RCC 7860 (cell line): ENCODE measurements around the gene NTM.

Experiments
- DNase-seq: peaks from one replicate; pipeline ENCODE4 v3.0.0-alpha.2; 2015; ENCODE audit warnings: low spot score
- FAIRE-seq: peaks from 2 replicates; lab custom pipeline; 2012; peaks lifted over from hg19 to GRCh38; lab: Jason Lieb, UNC

NTM gene

GRCh38 chr11:131592152-131592551 lies 221.7 kb downstream of the NTM start:
- DNase-seq, result no peak
- no peak for FAIRE-seq

DNA sequence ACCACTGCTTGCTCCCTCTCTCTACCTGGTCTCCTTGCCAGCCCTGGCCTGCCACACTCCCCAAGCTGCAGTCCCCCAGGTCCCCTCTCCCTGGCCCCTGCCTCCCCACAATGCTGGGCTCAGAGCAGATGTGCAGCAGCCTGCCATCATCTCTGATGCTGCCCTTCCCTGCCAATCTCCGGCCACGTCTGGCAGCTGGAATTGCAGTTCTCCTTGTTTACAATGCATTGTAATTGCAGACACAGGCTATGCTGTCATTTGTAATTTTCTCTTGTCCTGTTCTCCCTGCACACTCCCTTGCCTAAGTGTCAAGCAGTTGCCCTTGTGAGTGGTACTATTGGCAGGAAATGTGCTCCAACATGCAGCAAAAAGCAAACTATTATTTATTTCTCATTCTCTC lies 222.3 kb downstream of the NTM start:
- DNase-seq, result no peak

DNA sequence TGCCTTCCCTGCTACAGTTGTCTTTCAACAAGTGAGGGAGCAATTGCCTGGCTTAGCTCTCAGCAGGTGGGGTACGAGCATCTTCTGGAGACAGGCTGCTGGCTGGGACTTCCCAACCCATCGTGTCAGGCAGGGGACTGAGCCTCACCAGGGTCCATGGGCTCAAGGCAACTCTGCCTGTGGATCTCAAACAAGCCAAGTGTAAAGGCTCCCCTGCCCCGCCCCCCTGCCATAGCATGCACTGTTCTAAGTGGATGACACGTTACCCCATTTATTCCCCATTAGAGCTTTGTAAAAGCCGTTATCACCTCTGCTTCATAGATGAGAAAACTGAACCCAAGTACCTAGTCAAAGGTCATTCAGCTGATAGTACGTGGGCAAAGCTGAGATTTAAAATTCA lies 222.9 kb downstream of the NTM start:
- no peak for FAIRE-seq
- DNase-seq, result no peak

More for the DNA sequence above, 222.3 kb downstream of the NTM start:
- FAIRE-seq, result no peak

DNA sequence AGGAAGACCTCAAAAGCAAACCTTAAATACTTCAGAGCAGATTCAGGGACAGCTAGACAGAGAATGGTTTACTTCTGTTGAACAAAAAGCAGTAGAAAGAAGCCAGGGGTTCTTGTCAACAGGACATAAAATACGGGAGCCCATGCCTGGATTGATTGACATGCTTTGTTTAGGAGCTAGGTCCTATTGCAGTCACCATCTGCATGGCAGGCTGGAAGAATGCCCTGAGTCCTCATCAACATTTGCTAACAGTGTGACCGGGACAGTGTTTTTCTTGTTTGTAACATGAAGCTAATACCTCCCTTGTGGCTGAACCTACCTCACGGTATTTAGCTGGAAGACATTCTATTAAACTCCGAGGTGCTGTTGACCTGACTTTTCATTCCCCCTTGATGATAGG lies 225.4 kb downstream of the NTM start:
- DNase-seq, result no peak

GRCh38 chr11:131597890-131598289 lies 227.5 kb downstream of the NTM start:
- FAIRE-seq (no peak), DNase-seq (no peak)

More for the DNA sequence above, 225.4 kb downstream of the NTM start:
- FAIRE-seq, result no peak

DNA sequence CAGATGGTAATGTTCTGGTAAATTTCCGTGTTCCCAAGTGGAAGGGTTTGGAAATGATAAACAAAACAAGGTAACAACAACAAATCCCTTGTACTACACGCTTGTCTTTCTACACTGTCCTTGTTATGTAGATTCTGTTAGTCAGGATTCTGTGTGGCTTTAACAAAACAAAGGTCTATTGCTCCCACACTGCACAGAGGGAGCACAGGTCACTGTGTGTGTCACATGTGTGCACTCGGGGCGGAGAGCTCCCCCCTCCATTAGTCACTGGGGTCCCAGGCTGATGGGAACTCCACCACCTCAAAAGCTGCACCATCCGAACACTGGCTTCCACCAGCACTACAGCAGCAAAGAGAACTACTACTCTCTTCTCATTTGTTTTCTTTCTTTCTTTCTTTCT lies 227.9 kb downstream of the NTM start:
- FAIRE-seq, result no peak
- DNase-seq, result no peak

DNA sequence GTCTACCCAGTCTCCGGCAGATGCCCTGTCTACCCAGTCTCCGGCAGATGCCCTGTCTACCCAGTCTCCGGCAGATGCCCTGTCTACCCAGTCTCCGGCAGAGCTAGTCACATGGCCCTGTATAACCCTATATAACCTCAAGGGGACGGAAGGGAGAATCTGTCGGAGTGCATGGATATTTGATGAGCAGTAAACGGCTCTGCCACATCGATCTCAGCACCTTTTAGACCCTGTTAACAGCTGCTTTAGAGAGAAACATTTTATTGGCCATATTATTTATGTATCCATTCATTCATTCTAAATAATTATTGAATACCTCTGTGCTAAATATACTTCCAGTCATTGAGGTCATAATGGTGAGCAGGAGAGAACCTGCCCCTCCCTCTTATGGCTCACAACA lies 228.9 kb downstream of the NTM start:
- FAIRE-seq (no peak), DNase-seq (no peak)

- no peak for DNase-seq
- no peak for FAIRE-seq
These were observed 230.2 kb downstream of the NTM start for GRCh38 chr11:131600628-131601027.

GRCh38 chr11:131601586-131601985 lies 231.2 kb downstream of the NTM start:
- DNase-seq (no peak), FAIRE-seq (no peak)

GRCh38 chr11:131602431-131602830 lies 232.0 kb downstream of the NTM start:
- DNase-seq (no peak), FAIRE-seq (no peak)

DNA sequence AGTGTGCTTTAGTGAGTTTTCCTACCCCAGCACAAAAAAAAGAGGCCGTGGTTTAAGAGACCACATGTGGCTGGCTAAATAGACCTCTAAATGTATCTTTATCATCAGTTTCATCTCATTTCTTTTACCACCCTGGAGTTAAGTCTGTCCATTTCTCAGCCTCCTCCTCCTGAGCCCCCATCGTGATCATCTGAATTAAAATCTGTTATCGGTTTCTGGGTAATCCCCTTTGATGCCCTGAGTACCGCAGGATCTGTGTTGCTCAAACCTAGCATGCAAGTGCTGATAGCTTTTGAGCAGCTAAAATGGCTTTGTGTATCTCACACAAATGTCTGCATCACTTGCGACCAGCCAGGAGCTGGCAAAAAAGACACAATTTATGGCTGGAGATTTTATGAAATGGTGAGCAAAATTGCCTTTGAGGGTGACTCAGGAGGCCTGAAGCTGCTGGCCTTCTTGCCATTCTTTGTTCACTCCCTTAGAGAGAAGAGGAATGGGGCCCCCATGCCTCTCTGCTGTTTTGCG lies 236.5 kb downstream of the NTM start:
- FAIRE-seq (no peak), DNase-seq (no peak)

- DNase-seq (peak; percentile 90), FAIRE-seq (peak; percentile 96)
These were observed 238.9 kb downstream of the NTM start for GRCh38 chr11:131609337-131609736.

DNA sequence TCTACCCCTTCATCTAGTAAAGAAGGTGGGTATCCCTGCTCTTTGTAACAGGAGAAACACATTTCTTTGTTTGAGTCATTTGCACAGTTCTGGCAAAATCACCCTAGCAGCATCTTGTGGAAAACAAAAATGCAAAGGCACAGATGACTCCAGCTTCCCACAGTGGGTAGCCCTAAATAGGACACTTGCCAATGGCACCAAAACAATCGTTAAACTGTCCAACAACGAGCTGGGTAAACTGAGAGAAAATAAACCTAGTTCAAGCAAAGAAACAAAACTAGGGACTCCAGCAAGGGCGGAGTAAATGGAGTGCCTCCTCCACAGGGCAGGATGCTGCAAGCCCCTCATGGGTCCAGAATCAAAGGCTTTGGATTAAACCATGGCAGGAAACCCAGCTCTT lies 239.5 kb downstream of the NTM start:
- DNase-seq (no peak), FAIRE-seq (no peak)

DNA sequence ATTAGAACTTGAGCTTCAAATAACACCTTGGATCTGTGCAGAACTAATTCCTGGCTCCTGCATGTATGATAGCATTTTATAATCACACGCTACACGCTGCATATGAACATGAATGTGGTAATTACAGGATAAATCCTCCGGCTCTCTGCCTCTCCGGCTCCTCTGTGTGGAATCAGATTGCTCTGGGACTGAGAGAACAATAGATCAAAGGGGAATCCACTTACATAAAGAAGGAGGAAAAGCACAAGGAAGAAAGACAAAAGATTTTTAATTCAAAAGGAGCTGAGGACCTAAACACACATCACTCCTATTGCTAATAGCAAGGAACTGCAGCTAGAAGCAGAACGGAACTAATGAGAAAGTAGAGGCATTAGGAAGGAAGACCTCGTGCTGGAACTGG lies 240.9 kb downstream of the NTM start:
- FAIRE-seq (no peak), DNase-seq (no peak)

- DNase-seq (no peak), FAIRE-seq (no peak)
These were observed 242.1 kb downstream of the NTM start for GRCh38 chr11:131612533-131612932.

DNA sequence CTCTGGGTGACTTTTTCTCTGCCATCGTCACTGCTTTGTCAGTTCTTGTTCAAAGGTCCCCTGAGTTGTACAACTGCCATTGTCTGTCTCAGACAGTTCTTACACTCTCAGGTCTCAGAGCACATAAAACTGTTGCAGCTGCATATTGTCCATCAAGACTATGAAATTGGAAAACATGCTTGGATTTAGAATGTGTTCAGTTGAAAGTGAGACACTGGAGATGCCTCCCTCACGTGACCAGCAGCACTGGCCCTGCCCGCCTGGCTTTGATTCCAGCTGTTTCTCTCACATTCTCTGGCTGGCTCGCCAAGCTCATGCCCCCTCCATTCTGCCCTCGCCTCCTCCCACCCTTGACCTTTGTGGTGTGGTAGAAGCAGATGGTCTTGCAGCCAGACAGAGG lies 244.2 kb downstream of the NTM start:
- DNase-seq, result no peak
- FAIRE-seq, result no peak

GRCh38 chr11:131615611-131616010 lies 245.2 kb downstream of the NTM start:
- FAIRE-seq (no peak), DNase-seq (no peak)

GRCh38 chr11:131616481-131617140 lies 246.2 kb downstream of the NTM start:
- FAIRE-seq (no peak), DNase-seq (no peak)

GRCh38 chr11:131618201-131618600 lies 247.8 kb downstream of the NTM start:
- DNase-seq (no peak), FAIRE-seq (no peak)

DNA sequence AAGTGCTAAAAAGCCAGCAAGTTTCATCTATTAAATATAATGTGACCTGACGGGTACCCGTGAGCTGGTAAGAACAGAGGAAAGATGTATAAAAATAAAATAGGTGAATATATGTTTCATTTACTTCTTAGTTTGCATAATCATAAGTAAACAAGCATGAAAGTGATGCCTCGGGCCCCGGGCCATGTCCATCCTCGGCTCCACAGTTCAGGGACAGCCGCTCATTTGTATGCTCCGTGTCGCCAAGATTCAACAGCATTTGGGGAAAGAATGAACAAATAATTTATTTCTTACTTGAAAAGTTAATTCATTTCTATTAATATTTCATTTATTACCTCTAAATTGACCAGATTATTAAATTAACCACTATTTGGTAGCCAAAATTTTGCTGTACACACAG lies 251.8 kb downstream of the NTM start:
- no peak for DNase-seq
- no peak for FAIRE-seq

DNA sequence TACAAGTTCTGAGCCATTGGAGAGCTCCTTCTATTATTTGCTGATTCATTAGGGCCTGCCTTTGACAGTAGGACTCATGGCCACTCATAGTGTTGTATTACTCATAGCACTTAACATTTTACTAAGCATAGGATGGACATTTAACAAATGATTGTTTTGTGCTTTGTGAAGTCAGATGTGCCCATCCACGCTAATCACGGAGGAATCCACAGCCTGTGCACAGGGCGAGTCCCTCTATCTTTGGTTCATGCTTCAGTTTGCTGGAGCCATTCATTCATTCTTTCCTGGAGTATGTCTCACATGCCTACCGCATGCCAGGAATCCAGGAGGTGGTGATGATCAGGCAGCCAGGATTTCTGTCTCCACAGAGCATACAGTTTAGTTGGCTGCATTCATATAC lies 254.1 kb downstream of the NTM start:
- no peak for FAIRE-seq

DNA sequence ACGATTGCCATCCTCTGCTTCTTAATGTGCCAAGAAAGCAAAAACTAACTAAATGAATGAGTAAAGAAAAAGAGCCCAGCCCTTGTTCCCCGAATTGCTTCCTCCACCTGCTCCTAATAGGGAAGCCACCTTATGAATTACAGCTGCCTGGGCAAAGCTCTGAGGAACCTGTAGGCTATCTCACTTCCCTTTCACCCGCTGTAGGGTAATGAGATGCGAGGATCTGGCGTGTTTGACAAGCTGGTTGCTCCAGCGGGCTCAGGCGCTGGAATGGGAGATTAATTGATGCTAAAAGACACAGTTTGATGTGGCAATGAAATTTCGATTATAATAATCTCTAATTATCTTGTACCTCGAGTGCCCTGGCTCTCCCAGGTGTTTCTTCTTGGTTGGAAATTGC lies 256.4 kb downstream of the NTM start:
- DNase-seq, result no peak
- no peak for FAIRE-seq

More for the DNA sequence above, 254.1 kb downstream of the NTM start:
- DNase-seq, result peak; percentile 60

DNA sequence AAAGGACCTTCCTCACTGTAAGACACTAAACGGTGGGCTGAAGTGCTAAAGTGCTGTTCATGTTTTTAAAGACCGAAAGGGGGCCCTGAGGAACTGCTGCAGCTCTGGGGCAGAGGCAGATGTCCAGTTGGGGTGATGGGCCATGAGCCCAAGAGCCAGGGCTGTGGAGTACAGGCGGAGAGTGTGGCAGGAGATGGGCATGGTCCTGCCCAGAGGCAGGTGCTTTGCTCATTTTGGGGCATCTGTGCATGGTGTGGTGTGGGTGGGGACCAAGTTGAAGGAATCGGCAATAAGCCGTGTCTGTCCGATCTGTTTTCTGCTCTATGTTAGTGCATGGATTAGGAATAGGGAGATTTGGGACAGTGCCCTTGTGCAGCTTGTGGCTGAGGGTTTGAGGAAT lies 258.3 kb downstream of the NTM start:
- DNase-seq (no peak), FAIRE-seq (no peak)
